ACC112 (cell line): ENCODE results near the gene TAF4B.

Experiments used
- H2AFZ ChIP-seq: fragments of 200-600 bp; sonication (generic); one replicate; pipeline ENCODE4 v1.6.0; 2017; ENCODE audit warnings: antibody characterized with exemption, low read length; ENCODE audit not compliant: unreplicated experiment
- H3K27ac ChIP-seq: fragments of 200-600 bp; sonication (generic); 2 replicates; pipeline ENCODE4 v1.5.1; 2014; ENCODE audit warnings: low read depth, mild to moderate bottlenecking, antibody characterized with exemption, low read length, moderate library complexity
- H3K27me3 ChIP-seq: fragments of 200-600 bp; sonication (generic); 2 replicates; pipeline ENCODE4 v1.6.1; 2014; ENCODE audit warnings: mild to moderate bottlenecking, antibody characterized with exemption, low read length, moderate library complexity, mixed read lengths; ENCODE audit not compliant: insufficient read depth
- H3K36me3 ChIP-seq: fragments of 200-600 bp; sonication (generic); 2 replicates; pipeline ENCODE4 v1.6.1; 2016; ENCODE audit warnings: mild to moderate bottlenecking, antibody characterized with exemption, low read length, moderate library complexity, mixed read lengths; ENCODE audit not compliant: insufficient read depth
- H3K4me1 ChIP-seq: fragments of 200-600 bp; sonication (generic); one replicate; pipeline ENCODE4 v1.6.1; 2016; ENCODE audit warnings: low read length, mixed read lengths; ENCODE audit not compliant: insufficient read depth, unreplicated experiment, control insufficient read depth
- H3K4me3 ChIP-seq: fragments of 200-600 bp; sonication (generic); 2 replicates; pipeline ENCODE4 v1.5.1; 2014; ENCODE audit warnings: mild to moderate bottlenecking, low read depth, low read length
- H3K79me2 ChIP-seq: fragments of 200-600 bp; sonication (generic); one replicate; pipeline ENCODE4 v1.6.0; 2016; ENCODE audit warnings: low read length; ENCODE audit not compliant: control insufficient read depth, unreplicated experiment, insufficient read depth

Gene TAF4B

GRCh38 chr18:26304511-26304910 is 78.3 kb downstream of the TAF4B start:
- H3K36me3 ChIP-seq, result no peaks in the 10 kb centered on the region
- H3K4me3 ChIP-seq, result no peak overlapping the region
- H3K4me1 ChIP-seq, result no peaks in the 10 kb centered on the region
- H3K79me2 ChIP-seq, result no peaks in the 10 kb centered on the region
- no peak overlapping the region for H3K27ac ChIP-seq
- no peak overlapping the region for H2AFZ ChIP-seq
- no peaks in the 10 kb centered on the region for H3K27me3 ChIP-seq

GRCh38 chr18:26307161-26307773 is 81.0 kb downstream of the TAF4B start:
- Histone ChIP-seq H2AFZ (no peak overlapping the region), H3K27me3 (no peaks in the 10 kb centered on the region), H3K27ac (no peak overlapping the region), H3K4me1 (no peaks in the 10 kb centered on the region), H3K79me2 (no peaks in the 10 kb centered on the region), H3K4me3 (no peak overlapping the region), H3K36me3 (no peaks in the 10 kb centered on the region)

GRCh38 chr18:26309281-26309680 is 83.0 kb downstream of the TAF4B start:
- H3K36me3 ChIP-seq, result no peaks in the 10 kb centered on the region
- H2AFZ ChIP-seq, result no peak overlapping the region
- H3K4me3 ChIP-seq, result no peak overlapping the region
- H3K4me1 ChIP-seq, result no peaks in the 10 kb centered on the region
- H3K27ac ChIP-seq, result no peak overlapping the region
- H3K27me3 ChIP-seq, result no peaks in the 10 kb centered on the region
- no peaks in the 10 kb centered on the region for H3K79me2 ChIP-seq

GRCh38 chr18:26312199-26312598 is 86.0 kb downstream of the TAF4B start:
- Histone ChIP-seq H3K79me2 (no peaks in the 10 kb centered on the region), H3K4me3 (no peak overlapping the region), H2AFZ (no peak overlapping the region), H3K27me3 (no peaks in the 10 kb centered on the region), H3K36me3 (no peaks in the 10 kb centered on the region), H3K27ac (no peak overlapping the region), H3K4me1 (no peaks in the 10 kb centered on the region)

- H3K79me2 ChIP-seq, result no peaks in the 10 kb centered on the region
- H3K4me1 ChIP-seq, result no peaks in the 10 kb centered on the region
- H3K27ac ChIP-seq, result no peak overlapping the region
- H3K36me3 ChIP-seq, result peaks cover 6% of the 10 kb centered on the region; the same call in 1 of the 2 replicates
- no peak overlapping the region for H2AFZ ChIP-seq
- no peak overlapping the region for H3K4me3 ChIP-seq
- H3K27me3 ChIP-seq, result no peaks in the 10 kb centered on the region
These were observed 91.2 kb downstream of the TAF4B start for GRCh38 chr18:26317398-26317797.

GRCh38 chr18:26320686-26321085 is 94.4 kb downstream of the TAF4B start:
- Histone ChIP-seq H3K27me3 (no peaks in the 10 kb centered on the region), H3K27ac (no peak overlapping the region), H2AFZ (no peak overlapping the region), H3K79me2 (no peaks in the 10 kb centered on the region), H3K36me3 (peaks cover 8% of the 10 kb centered on the region; the same call in 1 of the 2 replicates), H3K4me1 (no peaks in the 10 kb centered on the region), H3K4me3 (no peak overlapping the region)

- Histone ChIP-seq H3K27ac (peak overlapping the region; percentile 50), H3K79me2 (no peaks in the 10 kb centered on the region), H2AFZ (no peak overlapping the region), H3K4me1 (peaks cover 3% of the 10 kb centered on the region), H3K4me3 (no peak overlapping the region), H3K36me3 (peaks cover 8% of the 10 kb centered on the region; the same call in 1 of the 2 replicates), H3K27me3 (no peaks in the 10 kb centered on the region)
These were observed 96.8 kb downstream of the TAF4B start for GRCh38 chr18:26322890-26323653.

- Histone ChIP-seq H3K4me1 (peaks cover 3% of the 10 kb centered on the region), H3K4me3 (no peak overlapping the region), H3K36me3 (peaks cover 8% of the 10 kb centered on the region; the same call in 1 of the 2 replicates), H3K27me3 (no peaks in the 10 kb centered on the region), H2AFZ (no peak overlapping the region), H3K27ac (no peak overlapping the region), H3K79me2 (no peaks in the 10 kb centered on the region)
These were observed 99.5 kb downstream of the TAF4B start for GRCh38 chr18:26325771-26326170.

GRCh38 chr18:26327062-26327461 is 100.8 kb downstream of the TAF4B start:
- Histone ChIP-seq H3K4me1 (peaks cover 3% of the 10 kb centered on the region), H3K4me3 (no peak overlapping the region), H3K27me3 (no peaks in the 10 kb centered on the region), H3K79me2 (no peaks in the 10 kb centered on the region), H3K27ac (no peak overlapping the region), H2AFZ (no peak overlapping the region), H3K36me3 (peaks cover 4% of the 10 kb centered on the region; the same call in 1 of the 2 replicates)

GRCh38 chr18:26332991-26333390 is 106.7 kb downstream of the TAF4B start:
- no peak overlapping the region for H3K27ac ChIP-seq
- H2AFZ ChIP-seq, result no peak overlapping the region

GRCh38 chr18:26335156-26335555 is 108.9 kb downstream of the TAF4B start:
- Histone ChIP-seq H3K27me3 (no peaks in the 10 kb centered on the region), H3K4me3 (no peak overlapping the region), H3K4me1 (no peaks in the 10 kb centered on the region), H2AFZ (no peak overlapping the region), H3K27ac (no peak overlapping the region), H3K79me2 (no peaks in the 10 kb centered on the region), H3K36me3 (no peaks in the 10 kb centered on the region)

More at GRCh38 chr18:26332991-26333390, 106.7 kb downstream of the TAF4B start:
- Histone ChIP-seq H3K4me1 (no peaks in the 10 kb centered on the region), H3K36me3 (no peaks in the 10 kb centered on the region), H3K27me3 (no peaks in the 10 kb centered on the region), H3K79me2 (no peaks in the 10 kb centered on the region), H3K4me3 (no peak overlapping the region)
